COR-L47 (cell line): ENCODE results near the gene GABRB3.

Experiments used
- DNase-seq: peaks from one replicate; lab custom pipeline; 2025; lab: John Stamatoyannopoulos, UW

Gene GABRB3

GRCh38 chr15:26676115-26676514 is 96.8 kb downstream of the GABRB3 start:
- no peak for DNase-seq

GRCh38 chr15:26674467-26674866 is 98.4 kb downstream of the GABRB3 start:
- DNase-seq: no peak

- no peak for DNase-seq
Measured at GRCh38 chr15:26673445-26673844, 99.4 kb downstream of the GABRB3 start.

DNA sequence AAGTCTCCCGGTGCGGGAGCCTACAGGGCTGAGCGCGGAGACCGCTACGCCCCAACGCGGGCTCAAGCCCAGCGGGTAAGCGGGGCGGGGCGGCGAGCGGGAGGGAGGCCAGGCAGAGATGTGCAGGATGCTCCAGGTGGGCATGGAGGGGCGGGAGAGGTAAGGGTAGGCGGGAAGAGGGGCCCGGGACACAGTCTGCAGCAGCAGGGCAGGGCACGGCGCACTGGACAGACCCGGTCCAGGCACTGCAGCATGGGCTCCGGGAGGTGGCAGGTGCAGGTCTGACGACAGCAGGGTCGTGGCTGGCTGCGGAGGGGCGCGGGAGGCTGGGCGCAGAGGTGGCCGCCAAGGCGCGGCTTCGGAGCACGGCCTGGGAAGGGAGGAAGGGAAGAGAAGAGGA is 102.8 kb downstream of the GABRB3 start:
- DNase-seq: no peak

DNA sequence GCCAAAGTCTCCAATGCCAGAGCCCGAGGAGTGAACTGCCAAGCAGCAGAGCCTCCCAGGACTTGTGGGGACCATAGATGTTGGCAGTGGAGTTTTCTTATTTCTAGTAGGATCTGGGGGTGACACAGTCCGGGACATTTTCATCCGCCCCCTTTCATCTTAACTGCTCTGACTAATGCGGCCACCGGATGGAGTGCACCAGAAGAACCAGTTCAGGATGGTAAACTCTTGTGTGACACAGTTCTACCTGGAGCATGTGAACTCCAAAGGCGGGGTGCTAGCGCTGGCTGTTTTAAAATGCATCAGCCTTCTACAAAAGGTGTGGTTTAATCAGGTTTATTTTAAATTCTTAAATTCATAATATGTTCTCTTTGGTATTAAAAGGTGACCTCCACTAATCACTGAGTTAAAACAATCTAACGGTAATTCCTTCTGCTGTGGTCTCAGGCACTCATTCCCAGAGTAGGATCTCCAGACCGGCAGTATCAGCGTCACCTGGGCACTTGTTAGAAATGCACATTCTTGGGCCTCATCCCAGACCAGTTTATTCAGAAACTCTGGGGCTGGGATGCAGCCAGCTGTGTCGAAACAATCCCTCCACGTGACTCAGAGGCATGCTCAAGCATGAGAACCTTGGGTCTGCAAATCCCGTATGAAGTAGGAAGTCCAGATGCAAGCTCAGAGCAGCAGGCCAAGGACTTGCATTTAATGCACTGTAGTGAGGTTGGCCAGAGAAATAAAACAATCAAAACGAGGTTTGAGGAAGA is 105.5 kb downstream of the GABRB3 start:
- no peak for DNase-seq

- no peak for DNase-seq
Measured at GRCh38 chr15:26665957-26666791, 106.7 kb downstream of the GABRB3 start.

GRCh38 chr15:26662283-26662682 is 110.6 kb downstream of the GABRB3 start:
- DNase-seq: peak; percentile 53

- DNase-seq: no peak
Measured at GRCh38 chr15:26661748-26662147, 111.1 kb downstream of the GABRB3 start.

DNA sequence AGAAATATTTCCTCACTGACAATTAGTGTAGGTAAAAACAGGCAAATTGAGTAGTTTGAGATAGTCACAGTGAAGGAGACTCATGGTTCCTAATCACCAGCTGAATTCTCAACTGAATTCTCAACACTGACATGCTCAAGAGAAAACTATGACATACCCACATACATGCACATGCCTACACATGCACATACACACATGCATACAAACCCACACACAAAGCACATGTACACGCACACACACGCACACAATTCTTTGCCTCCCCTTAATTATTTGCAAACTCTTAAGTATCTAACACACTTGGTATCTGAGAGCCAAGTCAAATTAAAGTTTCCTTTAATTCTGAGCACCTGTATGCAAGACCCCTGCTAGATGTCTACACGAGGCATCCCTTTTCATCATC is 111.8 kb downstream of the GABRB3 start:
- no peak for DNase-seq

DNA sequence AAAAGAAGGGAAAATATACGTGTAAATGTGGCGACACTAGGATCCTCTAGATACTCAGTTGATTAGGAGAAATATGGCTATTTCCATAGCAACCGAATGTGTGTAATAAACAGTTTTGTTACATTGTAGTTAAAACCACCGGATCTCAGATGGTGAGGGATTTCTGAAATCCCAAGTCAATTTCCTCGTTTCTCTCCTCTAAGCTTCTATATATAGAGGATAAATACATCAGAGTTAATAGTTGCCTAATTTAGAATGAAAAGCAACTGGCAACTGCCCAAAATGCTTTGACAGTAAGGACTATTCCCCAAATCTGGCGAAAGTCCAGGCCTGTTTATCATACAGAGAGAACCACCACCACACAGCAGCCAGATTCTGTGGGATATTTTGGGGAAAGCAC is 112.6 kb downstream of the GABRB3 start:
- peak; percentile 90 for DNase-seq

GRCh38 chr15:26658290-26658689 is 114.6 kb downstream of the GABRB3 start:
- no peak for DNase-seq

GRCh38 chr15:26656080-26656479 is 116.8 kb downstream of the GABRB3 start:
- no peak for DNase-seq

DNA sequence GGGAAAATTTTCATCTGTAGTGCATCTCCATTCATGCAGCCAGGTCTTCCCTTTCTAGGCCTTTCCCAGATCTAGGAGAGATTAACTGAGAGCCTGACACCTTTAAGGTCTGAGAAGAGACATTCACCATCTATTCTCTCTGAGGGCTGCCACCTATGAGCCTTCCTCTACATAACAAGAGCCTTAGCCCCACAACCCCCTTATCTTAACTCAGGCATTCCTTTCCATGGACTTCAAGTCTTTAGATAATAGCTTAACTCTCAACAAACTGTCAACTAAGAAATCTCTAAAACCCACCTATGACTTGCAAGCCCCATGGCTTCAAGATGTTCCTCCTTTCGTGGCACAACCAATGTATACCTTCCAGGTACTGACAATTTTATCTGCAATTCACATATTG is 121.0 kb downstream of the GABRB3 start:
- DNase-seq: no peak

- no peak for DNase-seq
Measured at GRCh38 chr15:26648676-26649075, 124.2 kb downstream of the GABRB3 start.

DNA sequence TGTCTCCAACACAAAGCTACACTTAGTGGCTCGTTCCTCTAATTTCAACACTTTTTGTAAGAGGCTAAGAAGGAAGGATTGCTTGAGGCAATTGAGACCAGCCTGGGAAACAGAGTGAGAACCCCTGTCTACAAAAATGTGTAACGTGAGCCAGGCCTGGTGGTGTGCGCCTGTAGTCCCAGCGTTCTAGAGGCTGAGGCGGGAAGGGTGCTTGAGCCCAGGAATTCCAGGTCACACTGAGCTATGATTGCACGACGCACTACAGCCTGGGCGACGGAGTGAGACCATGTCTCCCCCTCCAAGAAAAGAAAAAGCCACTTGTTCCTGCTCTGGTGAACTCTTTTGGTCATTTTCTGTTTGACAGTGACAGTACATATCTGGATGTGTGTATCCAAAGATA is 127.9 kb downstream of the GABRB3 start:
- no peak for DNase-seq

DNA sequence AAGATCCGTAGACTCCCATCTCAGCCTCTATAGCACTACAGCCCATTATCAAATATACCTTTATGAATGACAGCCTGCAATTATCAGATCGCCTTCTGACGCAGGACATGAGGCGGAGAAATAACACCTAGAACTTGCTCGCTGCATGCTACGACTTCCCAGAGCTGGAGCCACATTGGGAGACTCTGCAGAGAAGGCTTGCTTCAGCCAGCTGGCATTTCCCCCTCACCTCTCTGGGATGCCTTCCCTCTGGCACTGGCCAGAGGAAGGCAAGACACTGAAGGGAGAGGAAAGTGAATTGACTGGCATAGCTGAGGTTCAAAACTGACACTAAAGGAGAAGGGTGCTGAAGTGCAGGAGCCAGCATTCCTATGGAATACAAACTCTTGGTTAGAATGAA is 131.7 kb downstream of the GABRB3 start:
- DNase-seq: no peak

DNA sequence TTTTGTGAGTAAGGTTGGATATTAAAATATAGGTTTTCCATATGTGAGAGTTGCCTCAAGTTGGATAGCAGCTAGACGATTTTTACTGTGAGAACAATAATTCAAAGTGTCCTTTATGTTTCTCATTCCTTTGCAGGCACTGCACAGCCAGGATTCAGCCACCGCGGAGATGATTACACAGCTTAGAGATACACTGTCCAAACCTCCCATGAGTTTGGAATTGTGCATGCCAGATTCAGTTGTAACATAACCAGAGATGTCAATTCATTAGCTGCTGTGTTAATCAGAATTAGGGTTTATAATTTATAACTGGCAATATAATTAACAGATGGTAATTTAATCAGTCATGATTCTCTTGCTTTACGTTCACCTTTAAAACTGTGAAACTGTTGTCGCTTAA is 132.3 kb downstream of the GABRB3 start:
- DNase-seq: no peak

DNA sequence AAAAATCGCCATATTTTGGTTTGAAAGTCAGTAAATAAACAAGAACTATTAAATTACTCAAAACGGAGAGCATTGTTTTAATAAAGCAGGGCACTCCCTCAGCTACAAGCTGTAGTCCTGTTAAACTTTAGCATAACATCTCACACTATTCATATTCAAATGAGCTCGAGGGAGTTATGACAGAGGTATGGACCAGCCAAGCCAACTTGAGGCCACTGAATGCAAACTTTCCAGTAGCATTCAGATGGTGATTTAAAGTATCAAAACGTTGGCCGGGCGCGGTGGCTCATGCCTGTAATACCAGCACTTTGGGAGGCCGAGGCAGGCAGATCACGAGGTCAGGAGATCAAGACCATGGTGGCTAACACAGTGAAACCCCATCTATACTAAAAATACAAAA is 132.9 kb downstream of the GABRB3 start:
- DNase-seq: no peak

DNA sequence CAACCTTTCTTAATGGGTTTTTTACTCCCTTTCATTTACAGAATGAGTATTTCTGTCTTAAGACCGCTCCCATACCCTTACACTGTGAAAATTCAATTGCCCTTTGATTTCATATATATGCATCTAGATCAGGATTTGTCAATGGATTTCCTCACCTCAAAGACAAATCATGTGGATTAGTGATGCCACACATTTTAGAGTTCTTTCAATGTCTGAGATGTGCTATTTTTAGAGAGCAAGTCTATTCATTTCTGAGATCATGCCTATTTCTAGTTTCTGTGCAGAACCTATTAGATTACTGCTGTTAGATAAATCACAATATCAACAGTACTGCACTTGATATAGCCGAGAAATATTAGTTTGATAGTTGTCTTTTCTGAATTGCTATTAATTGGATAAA is 137.3 kb downstream of the GABRB3 start:
- DNase-seq: no peak

DNA sequence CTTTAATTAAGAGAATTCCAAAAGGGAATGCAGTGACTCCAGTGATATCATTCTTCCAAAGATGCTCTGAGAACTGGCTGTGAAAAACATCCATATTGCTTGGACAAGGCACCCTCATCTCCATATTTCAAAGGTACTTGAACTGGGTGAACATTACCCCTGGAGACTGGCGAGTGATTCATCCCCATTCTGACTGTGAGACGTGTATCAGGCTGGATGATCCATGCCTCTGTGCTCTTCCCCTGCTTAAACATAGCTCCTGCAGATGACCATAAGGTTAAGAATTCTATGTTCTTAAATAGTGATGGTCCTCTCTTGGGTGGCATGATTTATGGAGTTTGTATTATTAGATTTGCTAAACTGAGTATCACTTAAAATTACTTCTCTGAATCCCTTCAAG is 137.8 kb downstream of the GABRB3 start:
- DNase-seq: no peak

GRCh38 chr15:26634319-26634718 is 138.5 kb downstream of the GABRB3 start:
- no peak for DNase-seq

GRCh38 chr15:26632500-26632899 is 140.4 kb downstream of the GABRB3 start:
- DNase-seq: no peak

DNA sequence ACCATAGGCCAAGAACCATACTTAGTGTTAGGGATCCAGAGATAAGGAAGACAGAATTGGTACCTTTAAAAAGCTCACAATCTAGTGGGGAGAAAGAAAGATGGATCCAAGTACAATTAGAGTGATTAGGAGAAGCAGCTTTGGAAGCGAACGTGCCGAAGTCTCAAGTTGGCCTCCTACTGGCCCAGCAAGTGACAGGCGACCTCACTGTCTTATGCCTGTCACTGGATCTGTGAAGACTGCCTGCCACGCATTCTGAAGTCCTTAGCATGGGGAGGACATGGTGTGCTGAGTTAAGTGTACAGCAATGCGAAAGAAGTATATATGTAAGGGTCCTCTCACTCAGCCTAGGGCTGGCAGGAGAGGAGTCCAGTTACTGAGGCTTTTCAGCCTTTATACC is 141.0 kb downstream of the GABRB3 start:
- DNase-seq: no peak

DNA sequence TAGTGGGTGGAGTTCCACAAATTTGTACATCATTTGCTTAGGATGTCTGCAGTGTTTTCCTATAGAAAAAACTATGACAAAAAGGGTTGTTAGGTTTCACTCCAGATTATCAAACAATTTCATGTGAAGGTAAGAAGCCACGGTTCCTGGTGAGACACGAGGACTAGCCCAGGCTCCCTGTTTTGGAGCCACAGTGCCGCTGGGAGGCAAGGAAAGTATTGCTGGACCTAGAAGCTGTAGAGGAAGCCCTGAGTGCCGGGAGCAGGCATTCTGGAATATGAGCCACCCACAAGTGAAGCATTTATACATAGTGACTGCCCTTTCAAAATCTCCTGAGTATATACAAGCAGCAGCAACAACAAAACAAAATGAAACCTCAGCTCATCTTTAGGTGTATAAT is 142.0 kb downstream of the GABRB3 start:
- DNase-seq: no peak
